Activated naive CD8-positive, alpha-beta T cell treated with anti-CD3 and anti-CD28 coated beads, Interleukin-2, amount 50 U/mL, for 24 hours (primary cell): ENCODE measurements around the gene CASP12.

Experiments
- ATAC-seq: fragments of 150-1000 bp; cut with Tn5 transposase; one replicate; pipeline ENCODE4 v1.10.0; 2021
- DNase-seq: peaks from one replicate; pipeline ENCODE4 v3.0.0; 2021
- H3K27ac Mint-ChIP-seq: one replicate; pipeline ENCODE4 v1.8.0; 2021; ENCODE audit warnings: mild to moderate bottlenecking, mixed read lengths
- H3K27me3 Mint-ChIP-seq: one replicate; pipeline ENCODE4 v1.8.0; 2021; ENCODE audit warnings: mixed read lengths
- H3K36me3 Mint-ChIP-seq: one replicate; pipeline ENCODE4 v1.8.0; 2021; ENCODE audit warnings: low read depth, mixed read lengths
- H3K4me1 Mint-ChIP-seq: one replicate; pipeline ENCODE4 v1.8.0; 2021; ENCODE audit warnings: mixed read lengths
- H3K4me3 Mint-ChIP-seq: one replicate; pipeline ENCODE4 v1.8.0; 2021; ENCODE audit warnings: mild to moderate bottlenecking, moderate library complexity, mixed read lengths
- H3K9me3 Mint-ChIP-seq: one replicate; pipeline ENCODE4 v1.8.0; 2021; ENCODE audit warnings: mixed read lengths

Gene CASP12

GRCh38 chr11:104907521-104908185 lies 9.4 kb upstream of the CASP12 start:
- peaks cover 2% of the 10 kb centered on the region for H3K36me3 Mint-ChIP-seq
- no peak overlapping the region for H3K4me3 Mint-ChIP-seq
- H3K27me3 Mint-ChIP-seq: no peaks in the 10 kb centered on the region
- H3K27ac Mint-ChIP-seq: peak overlapping the region; percentile 32
- peaks cover 27% of the 10 kb centered on the region for H3K4me1 Mint-ChIP-seq
- DNase-seq (no peak), ATAC-seq (peak; percentile 85)
- H3K9me3 Mint-ChIP-seq: peaks cover 3% of the 10 kb centered on the region

- H3K9me3 Mint-ChIP-seq: peaks cover 3% of the 10 kb centered on the region
- no peak overlapping the region for H3K4me3 Mint-ChIP-seq
- DNase-seq: no peak
- H3K4me1 Mint-ChIP-seq: peaks cover 26% of the 10 kb centered on the region
- H3K27me3 Mint-ChIP-seq: no peaks in the 10 kb centered on the region
- no peak overlapping the region for H3K27ac Mint-ChIP-seq
- no peak for ATAC-seq
- peaks cover 2% of the 10 kb centered on the region for H3K36me3 Mint-ChIP-seq
Measured at GRCh38 chr11:104905271-104905670, 7.0 kb upstream of the CASP12 start.

GRCh38 chr11:104899226-104899625 lies 966 bp upstream of the CASP12 start:
- H3K4me3 Mint-ChIP-seq: no peak overlapping the region
- ATAC-seq (no peak), DNase-seq (no peak)
- no peaks in the 10 kb centered on the region for H3K36me3 Mint-ChIP-seq
- no peak overlapping the region for H3K27ac Mint-ChIP-seq
- no peaks in the 10 kb centered on the region for H3K9me3 Mint-ChIP-seq
- H3K4me1 Mint-ChIP-seq: peaks cover 21% of the 10 kb centered on the region
- H3K27me3 Mint-ChIP-seq: no peaks in the 10 kb centered on the region

GRCh38 chr11:104898685-104899013 lies 389 bp upstream of the CASP12 start:
- peaks cover 21% of the 10 kb centered on the region for H3K4me1 Mint-ChIP-seq
- peak overlapping the region; percentile 57 for H3K4me3 Mint-ChIP-seq
- H3K9me3 Mint-ChIP-seq: no peaks in the 10 kb centered on the region
- no peaks in the 10 kb centered on the region for H3K36me3 Mint-ChIP-seq
- ATAC-seq (no peak), DNase-seq (no peak)
- H3K27ac Mint-ChIP-seq: peak overlapping the region; percentile 19
- no peaks in the 10 kb centered on the region for H3K27me3 Mint-ChIP-seq

- no peak for ATAC-seq
- no peaks in the 10 kb centered on the region for H3K9me3 Mint-ChIP-seq
- no peak for DNase-seq
- no peaks in the 10 kb centered on the region for H3K27me3 Mint-ChIP-seq
- H3K36me3 Mint-ChIP-seq: no peaks in the 10 kb centered on the region
- peaks cover 13% of the 10 kb centered on the region for H3K4me1 Mint-ChIP-seq
- no peak overlapping the region for H3K27ac Mint-ChIP-seq
- H3K4me3 Mint-ChIP-seq: no peak overlapping the region
Measured at GRCh38 chr11:104895634-104896033, 2.6 kb downstream of the CASP12 start.

GRCh38 chr11:104893876-104894275 lies 4.4 kb downstream of the CASP12 start:
- no peak overlapping the region for H3K4me3 Mint-ChIP-seq
- no peaks in the 10 kb centered on the region for H3K9me3 Mint-ChIP-seq
- no peak for DNase-seq
- no peak overlapping the region for H3K27ac Mint-ChIP-seq
- ATAC-seq: no peak
- H3K27me3 Mint-ChIP-seq: no peaks in the 10 kb centered on the region
- H3K4me1 Mint-ChIP-seq: peaks cover 13% of the 10 kb centered on the region
- no peaks in the 10 kb centered on the region for H3K36me3 Mint-ChIP-seq

GRCh38 chr11:104892723-104893511 lies 5.3 kb downstream of the CASP12 start:
- ATAC-seq: no peak
- Mint-ChIP-seq H3K27ac (no peak overlapping the region), H3K4me3 (no peak overlapping the region), H3K27me3 (no peaks in the 10 kb centered on the region), H3K4me1 (peaks cover 4% of the 10 kb centered on the region), H3K36me3 (no peaks in the 10 kb centered on the region), H3K9me3 (no peaks in the 10 kb centered on the region)
- DNase-seq: no peak

GRCh38 chr11:104891135-104891534 lies 7.1 kb downstream of the CASP12 start:
- no peak for ATAC-seq
- Mint-ChIP-seq H3K4me3 (no peak overlapping the region), H3K27ac (no peak overlapping the region), H3K27me3 (no peaks in the 10 kb centered on the region), H3K36me3 (no peaks in the 10 kb centered on the region), H3K9me3 (no peaks in the 10 kb centered on the region), H3K4me1 (no peaks in the 10 kb centered on the region)
- no peak for DNase-seq

- no peaks in the 10 kb centered on the region for H3K36me3 Mint-ChIP-seq
- H3K27me3 Mint-ChIP-seq: no peaks in the 10 kb centered on the region
- DNase-seq (no peak), ATAC-seq (no peak)
- H3K9me3 Mint-ChIP-seq: peaks cover 5% of the 10 kb centered on the region
- peaks cover 21% of the 10 kb centered on the region for H3K4me1 Mint-ChIP-seq
- H3K4me3 Mint-ChIP-seq: no peak overlapping the region
- no peak overlapping the region for H3K27ac Mint-ChIP-seq
Measured at GRCh38 chr11:104883342-104883741, 14.9 kb downstream of the CASP12 start.

GRCh38 chr11:104881117-104881794 lies 17.0 kb downstream of the CASP12 start:
- Mint-ChIP-seq H3K36me3 (no peaks in the 10 kb centered on the region), H3K4me3 (no peak overlapping the region), H3K27me3 (no peaks in the 10 kb centered on the region), H3K4me1 (peaks cover 42% of the 10 kb centered on the region), H3K27ac (no peak overlapping the region), H3K9me3 (peaks cover 5% of the 10 kb centered on the region)
- ATAC-seq (no peak), DNase-seq (no peak)

GRCh38 chr11:104879514-104880190 lies 18.6 kb downstream of the CASP12 start:
- Mint-ChIP-seq H3K4me1 (peaks cover 45% of the 10 kb centered on the region), H3K27ac (no peak overlapping the region), H3K27me3 (no peaks in the 10 kb centered on the region), H3K36me3 (no peaks in the 10 kb centered on the region), H3K4me3 (no peak overlapping the region), H3K9me3 (peaks cover 5% of the 10 kb centered on the region)
- DNase-seq (no peak), ATAC-seq (no peak)

GRCh38 chr11:104876861-104877431 lies 21.3 kb downstream of the CASP12 start:
- Mint-ChIP-seq H3K4me3 (peak overlapping the region; percentile 33), H3K4me1 (peaks cover 38% of the 10 kb centered on the region), H3K36me3 (no peaks in the 10 kb centered on the region), H3K9me3 (peaks cover 5% of the 10 kb centered on the region), H3K27ac (peak overlapping the region; percentile 72), H3K27me3 (no peaks in the 10 kb centered on the region)
- ATAC-seq: peak; percentile 60
- no peak for DNase-seq

- ATAC-seq: no peak
- Mint-ChIP-seq H3K27me3 (no peaks in the 10 kb centered on the region), H3K36me3 (no peaks in the 10 kb centered on the region), H3K27ac (peak overlapping the region; percentile 72), H3K4me1 (peaks cover 37% of the 10 kb centered on the region), H3K4me3 (peak overlapping the region; percentile 33), H3K9me3 (peaks cover 5% of the 10 kb centered on the region)
- no peak for DNase-seq
Measured at GRCh38 chr11:104876324-104876723, 21.9 kb downstream of the CASP12 start.

- no peak overlapping the region for H3K4me3 Mint-ChIP-seq
- no peaks in the 10 kb centered on the region for H3K27me3 Mint-ChIP-seq
- peaks cover 32% of the 10 kb centered on the region for H3K4me1 Mint-ChIP-seq
- H3K9me3 Mint-ChIP-seq: no peaks in the 10 kb centered on the region
- no peaks in the 10 kb centered on the region for H3K36me3 Mint-ChIP-seq
- ATAC-seq (no peak), DNase-seq (no peak)
- H3K27ac Mint-ChIP-seq: no peak overlapping the region
Measured at GRCh38 chr11:104873252-104873651, 25.0 kb downstream of the CASP12 start.
